LNCaP clone FGC (cell line): ENCODE data around the gene PILRA.

Experiments
- DNase-seq: peaks from one replicate; pipeline ENCODE4 v3.0.0-alpha.2; 2011; ENCODE audit warnings: low read depth
- H3K4me3 ChIP-seq: 2 replicates; pipeline ENCODE4 v1.5.1; 2011; ENCODE audit warnings: mild to moderate bottlenecking, low read depth, low read length, control low read depth
- TF ChIP-seq, protein P1 (sequence below): IDR thresholded peaks from 2 replicates; pipeline ENCODE4 v1.5.1; 2012; ENCODE audit warnings: mild to moderate bottlenecking; ENCODE audit not compliant: control insufficient read depth, insufficient read depth; ENCODE audit errors: extremely low read depth

Gene PILRA

GRCh38 chr7:100352984-100353684 is 20.2 kb upstream of the PILRA start:
- no peak overlapping the region for H3K4me3 ChIP-seq
- TF ChIP-seq, protein P1, sequence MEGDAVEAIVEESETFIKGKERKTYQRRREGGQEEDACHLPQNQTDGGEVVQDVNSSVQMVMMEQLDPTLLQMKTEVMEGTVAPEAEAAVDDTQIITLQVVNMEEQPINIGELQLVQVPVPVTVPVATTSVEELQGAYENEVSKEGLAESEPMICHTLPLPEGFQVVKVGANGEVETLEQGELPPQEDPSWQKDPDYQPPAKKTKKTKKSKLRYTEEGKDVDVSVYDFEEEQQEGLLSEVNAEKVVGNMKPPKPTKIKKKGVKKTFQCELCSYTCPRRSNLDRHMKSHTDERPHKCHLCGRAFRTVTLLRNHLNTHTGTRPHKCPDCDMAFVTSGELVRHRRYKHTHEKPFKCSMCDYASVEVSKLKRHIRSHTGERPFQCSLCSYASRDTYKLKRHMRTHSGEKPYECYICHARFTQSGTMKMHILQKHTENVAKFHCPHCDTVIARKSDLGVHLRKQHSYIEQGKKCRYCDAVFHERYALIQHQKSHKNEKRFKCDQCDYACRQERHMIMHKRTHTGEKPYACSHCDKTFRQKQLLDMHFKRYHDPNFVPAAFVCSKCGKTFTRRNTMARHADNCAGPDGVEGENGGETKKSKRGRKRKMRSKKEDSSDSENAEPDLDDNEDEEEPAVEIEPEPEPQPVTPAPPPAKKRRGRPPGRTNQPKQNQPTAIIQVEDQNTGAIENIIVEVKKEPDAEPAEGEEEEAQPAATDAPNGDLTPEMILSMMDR, result no peak
- DNase-seq, result no peak

DNA sequence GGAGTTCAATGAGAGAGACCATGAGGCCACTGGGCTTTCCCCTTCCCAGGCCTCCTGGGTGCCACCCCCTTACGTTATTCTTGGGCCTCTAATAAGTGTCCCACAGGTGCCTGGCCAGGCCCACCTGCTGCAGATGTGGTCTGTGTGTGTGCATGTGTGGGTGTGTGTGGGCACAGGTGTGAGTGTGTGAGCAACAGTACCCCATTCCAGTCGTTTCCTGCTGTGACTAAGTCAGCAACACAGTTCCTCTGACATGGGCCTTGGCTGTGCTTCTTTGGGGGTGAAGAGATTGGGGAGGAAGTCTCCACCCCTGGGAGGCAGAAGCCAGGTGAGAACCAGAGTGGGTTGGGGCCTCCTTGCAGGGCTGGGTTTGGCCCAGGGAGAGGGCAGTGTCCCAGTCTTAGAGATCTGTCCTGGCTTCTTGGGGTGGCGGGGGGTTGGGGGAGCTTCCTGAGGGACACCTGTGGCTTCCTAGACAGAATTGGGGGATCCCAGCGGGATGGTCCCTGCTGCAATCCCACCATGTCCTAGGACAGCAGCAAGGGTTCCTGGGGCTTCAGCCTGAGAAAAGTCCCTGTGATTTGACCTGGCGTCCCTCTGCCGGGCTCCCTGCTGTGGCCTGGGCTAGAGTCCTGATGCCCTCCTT is 19.5 kb upstream of the PILRA start:
- H3K4me3 ChIP-seq, result no peak overlapping the region
- no peak for DNase-seq
- TF ChIP-seq, protein P1, result no peak

DNA sequence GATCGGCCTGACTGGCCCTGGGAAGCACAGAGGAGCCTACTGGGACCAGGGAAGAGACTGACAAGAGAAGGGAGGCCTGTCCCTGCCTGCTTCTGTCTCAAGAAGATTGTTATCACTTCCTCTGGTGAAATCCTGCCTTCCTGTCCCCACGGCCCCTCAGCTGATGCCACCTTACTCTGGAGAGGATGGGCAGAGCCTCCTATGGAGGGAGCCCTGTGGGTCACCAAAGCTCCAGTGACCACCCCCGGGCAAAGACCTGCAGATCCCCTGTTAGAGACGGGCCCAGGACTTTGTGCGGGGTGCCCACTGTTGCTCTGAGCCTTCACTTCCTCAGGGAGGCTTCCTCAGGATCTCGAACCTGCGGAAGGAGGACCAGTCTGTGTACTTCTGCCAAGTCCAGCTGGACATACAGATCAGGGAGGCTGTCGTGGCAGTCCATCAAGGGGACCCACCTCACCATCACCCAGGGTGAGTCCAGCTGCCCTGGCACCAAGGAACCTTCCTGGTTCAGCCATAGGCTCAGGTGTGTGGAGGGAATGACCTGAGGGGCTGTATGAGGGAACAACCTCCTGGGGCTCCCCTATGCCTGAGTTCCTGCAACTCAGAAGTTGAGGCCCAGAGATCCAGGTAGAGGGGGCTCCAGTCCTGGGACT is 16.7 kb upstream of the PILRA start:
- H3K4me3 ChIP-seq, result no peak overlapping the region
- no peak for DNase-seq
- TF ChIP-seq, protein P1, result no peak

- H3K4me3 ChIP-seq, result no peak overlapping the region
- TF ChIP-seq, protein P1, result no peak
- DNase-seq, result no peak
These were observed 16.1 kb upstream of the PILRA start for GRCh38 chr7:100357131-100357561.

DNA sequence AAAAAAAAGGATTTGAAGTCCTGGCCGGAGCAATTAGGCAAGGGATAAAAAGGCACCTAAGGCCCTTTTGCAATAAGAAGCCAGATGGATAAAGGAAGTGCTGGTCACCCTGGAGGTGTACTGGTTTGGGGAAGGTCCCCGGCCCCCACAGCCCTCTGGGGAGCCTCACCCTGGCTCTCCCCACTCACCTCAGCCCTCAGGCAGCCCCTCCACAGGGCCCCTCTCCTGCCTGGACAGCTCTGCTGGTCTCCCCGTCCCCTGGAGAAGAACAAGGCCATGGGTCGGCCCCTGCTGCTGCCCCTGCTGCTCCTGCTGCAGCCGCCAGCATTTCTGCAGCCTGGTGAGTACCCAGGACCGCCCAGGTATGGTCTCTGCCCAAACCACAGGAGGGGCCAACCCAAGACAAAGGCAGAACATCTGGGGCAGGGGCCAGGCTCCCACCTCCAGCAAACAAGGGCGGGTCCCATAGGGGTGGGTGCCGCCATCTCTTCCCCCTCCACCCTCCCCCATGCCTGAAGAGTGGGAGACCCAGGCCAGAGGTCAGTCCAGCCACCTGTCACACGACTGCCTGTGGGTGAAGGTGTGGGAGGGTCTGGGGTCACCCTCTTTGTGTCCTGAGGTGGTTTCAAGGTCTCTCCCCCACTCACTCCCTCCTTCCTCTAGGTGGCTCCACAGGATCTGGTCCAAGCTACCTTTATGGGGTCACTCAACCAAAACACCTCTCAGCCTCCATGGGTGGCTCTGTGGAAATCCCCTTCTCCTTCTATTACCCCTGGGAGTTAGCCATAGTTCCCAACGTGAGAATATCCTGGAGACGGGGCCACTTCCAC is 15.0 kb upstream of the PILRA start, which contains the start of gene PILRB:
PILRB (plus strand) TSS at position 91 of the 830 bp plus-strand sequence; CDS start at position 277, 186 bp downstream.
- no peak for DNase-seq
- TF ChIP-seq, protein P1, result no peak
- H3K4me3 ChIP-seq, result no peak within 1 kb of the TSS

DNA sequence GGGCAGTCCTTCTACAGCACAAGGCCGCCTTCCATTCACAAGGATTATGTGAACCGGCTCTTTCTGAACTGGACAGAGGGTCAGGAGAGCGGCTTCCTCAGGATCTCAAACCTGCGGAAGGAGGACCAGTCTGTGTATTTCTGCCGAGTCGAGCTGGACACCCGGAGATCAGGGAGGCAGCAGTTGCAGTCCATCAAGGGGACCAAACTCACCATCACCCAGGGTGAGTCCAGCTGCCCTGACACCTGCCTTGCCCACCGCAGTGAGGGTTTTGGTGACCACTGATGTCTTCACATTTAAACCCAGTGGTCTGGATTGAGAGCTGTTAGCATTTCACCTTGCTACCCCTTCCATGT is 14.5 kb upstream of the PILRA start:
- TF ChIP-seq, protein P1, result no peak

More for the DNA sequence above, 14.5 kb upstream of the PILRA start:
- no peak overlapping the region for H3K4me3 ChIP-seq
- no peak for DNase-seq
